Uterus (tissue), 2 donors: ENCODE measurements around the gene SRRT.

Experiments used
- POLR2A ChIP-seq, 2 donors: fragments of 450-650 bp; IDR thresholded peaks; one replicate each; pipeline ENCODE4 v1.6.1; 2016; ENCODE audit warnings: antibody characterized with exemption in 2 of 2, mild to moderate bottlenecking in 1 of 2, moderate library complexity in 1 of 2
- TF ChIP-seq, protein P1 (sequence below), 4 experiments: fragments of 200-600 bp in 2 of 4; fragments of 450-650 bp in 2 of 4; sonication (generic) in 2 of 4; IDR thresholded peaks; one replicate each; pipeline ENCODE4 v1.5.1; 2016 to 2019; ENCODE audit warnings: antibody characterized with exemption in 4 of 4, mild to moderate bottlenecking in 2 of 4, moderate library complexity in 1 of 4

DNA sequence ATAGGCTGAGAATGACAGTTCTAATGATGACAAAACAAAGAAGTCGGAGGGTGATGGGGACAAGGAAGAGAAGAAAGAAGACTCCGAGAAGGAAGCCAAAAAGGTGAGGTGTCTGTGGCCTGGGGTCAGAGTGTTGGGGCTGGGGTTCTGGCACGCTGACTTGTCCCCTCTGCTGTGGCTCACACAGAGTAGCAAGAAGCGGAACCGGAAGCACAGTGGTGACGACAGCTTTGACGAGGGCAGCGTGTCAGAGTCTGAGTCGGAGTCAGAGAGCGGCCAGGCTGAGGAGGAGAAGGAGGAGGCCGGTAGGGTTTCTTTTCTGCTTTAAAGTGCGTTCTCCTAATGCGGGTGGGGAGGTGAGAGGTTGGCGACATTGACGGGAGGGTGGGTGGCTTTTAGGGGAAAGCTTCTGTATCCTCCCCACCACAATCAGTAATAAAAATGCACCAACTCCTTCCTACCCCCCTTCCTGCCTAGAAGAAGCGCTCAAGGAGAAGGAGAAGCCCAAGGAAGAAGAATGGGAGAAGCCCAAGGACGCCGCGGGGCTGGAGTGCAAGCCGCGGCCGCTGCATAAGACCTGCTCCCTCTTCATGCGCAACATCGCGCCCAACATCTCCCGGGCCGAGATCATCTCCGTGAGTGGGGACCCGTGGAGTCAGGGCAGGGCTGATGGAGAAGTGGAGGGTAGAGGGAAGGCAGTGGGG lies 10.0 kb downstream of the SRRT start:
- TF ChIP-seq, protein P1, sequence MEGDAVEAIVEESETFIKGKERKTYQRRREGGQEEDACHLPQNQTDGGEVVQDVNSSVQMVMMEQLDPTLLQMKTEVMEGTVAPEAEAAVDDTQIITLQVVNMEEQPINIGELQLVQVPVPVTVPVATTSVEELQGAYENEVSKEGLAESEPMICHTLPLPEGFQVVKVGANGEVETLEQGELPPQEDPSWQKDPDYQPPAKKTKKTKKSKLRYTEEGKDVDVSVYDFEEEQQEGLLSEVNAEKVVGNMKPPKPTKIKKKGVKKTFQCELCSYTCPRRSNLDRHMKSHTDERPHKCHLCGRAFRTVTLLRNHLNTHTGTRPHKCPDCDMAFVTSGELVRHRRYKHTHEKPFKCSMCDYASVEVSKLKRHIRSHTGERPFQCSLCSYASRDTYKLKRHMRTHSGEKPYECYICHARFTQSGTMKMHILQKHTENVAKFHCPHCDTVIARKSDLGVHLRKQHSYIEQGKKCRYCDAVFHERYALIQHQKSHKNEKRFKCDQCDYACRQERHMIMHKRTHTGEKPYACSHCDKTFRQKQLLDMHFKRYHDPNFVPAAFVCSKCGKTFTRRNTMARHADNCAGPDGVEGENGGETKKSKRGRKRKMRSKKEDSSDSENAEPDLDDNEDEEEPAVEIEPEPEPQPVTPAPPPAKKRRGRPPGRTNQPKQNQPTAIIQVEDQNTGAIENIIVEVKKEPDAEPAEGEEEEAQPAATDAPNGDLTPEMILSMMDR (IDR thresholded peaks at IDR 0.05) = no peak
- TF ChIP-seq POLR2A (IDR thresholded peaks at IDR 0.05) = no peak
